AG04449 (cell line): ENCODE results near the gene PTPRK.

Source experiments
- CTCF ChIA-PET: fragments of 350-600 bp; formaldehyde crosslinking; extraction: SDS; loops from one replicate; lab custom pipeline; 2021; ENCODE audit warnings: antibody characterized with exemption; lab: Yijun Ruan, JAX
- POLR2A ChIA-PET: fragments of 400-600, 350-600 bp; formaldehyde crosslinking; extraction: SDS; loops from one replicate; lab custom pipeline; 2020; ENCODE audit warnings: antibody characterized with exemption, inconsistent platforms; lab: Yijun Ruan, JAX
- DNase-seq: peaks from one replicate; pipeline ENCODE4 v3.0.0-alpha.2; 2010; ENCODE audit warnings: low read depth, low spot score
- H3K4me3 ChIP-seq: 2 replicates; pipeline ENCODE4 v1.5.1; 2011; ENCODE audit warnings: low read depth, mild to moderate bottlenecking, control low read depth, low read length
- TF ChIP-seq, protein P1 (sequence below): IDR thresholded peaks from one replicate; pipeline ENCODE4 v1.5.1; 2011; ENCODE audit warnings: mild to moderate bottlenecking, moderate library complexity, low read length, control low read depth, inconsistent platforms; ENCODE audit not compliant: insufficient read depth; ENCODE audit errors: missing control alignments

The PTPRK gene

DNA sequence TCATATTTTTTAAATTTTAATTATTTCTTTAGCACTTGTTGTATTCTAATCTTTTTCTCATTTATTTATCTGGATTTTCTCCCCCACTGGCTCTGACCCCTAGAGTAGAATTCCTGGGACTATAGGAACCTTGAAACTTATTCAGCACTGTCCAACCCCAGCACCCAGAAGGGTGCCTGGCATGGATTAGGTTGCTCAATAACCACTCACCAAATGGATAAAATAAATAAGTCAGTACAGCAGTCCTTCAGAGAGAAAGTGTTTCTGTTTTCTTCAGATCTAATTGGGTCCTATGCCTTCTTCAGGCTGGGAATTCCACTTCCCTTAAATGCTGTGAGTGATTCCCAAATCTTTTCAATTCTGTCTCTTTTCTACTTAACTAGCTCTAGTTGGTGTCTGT is 206.2 kb downstream of the PTPRK start:
- no peak overlapping the region for H3K4me3 ChIP-seq
- ChIA-PET CTCF (no interaction called here), POLR2A (no interaction called here)
- TF ChIP-seq, protein P1, sequence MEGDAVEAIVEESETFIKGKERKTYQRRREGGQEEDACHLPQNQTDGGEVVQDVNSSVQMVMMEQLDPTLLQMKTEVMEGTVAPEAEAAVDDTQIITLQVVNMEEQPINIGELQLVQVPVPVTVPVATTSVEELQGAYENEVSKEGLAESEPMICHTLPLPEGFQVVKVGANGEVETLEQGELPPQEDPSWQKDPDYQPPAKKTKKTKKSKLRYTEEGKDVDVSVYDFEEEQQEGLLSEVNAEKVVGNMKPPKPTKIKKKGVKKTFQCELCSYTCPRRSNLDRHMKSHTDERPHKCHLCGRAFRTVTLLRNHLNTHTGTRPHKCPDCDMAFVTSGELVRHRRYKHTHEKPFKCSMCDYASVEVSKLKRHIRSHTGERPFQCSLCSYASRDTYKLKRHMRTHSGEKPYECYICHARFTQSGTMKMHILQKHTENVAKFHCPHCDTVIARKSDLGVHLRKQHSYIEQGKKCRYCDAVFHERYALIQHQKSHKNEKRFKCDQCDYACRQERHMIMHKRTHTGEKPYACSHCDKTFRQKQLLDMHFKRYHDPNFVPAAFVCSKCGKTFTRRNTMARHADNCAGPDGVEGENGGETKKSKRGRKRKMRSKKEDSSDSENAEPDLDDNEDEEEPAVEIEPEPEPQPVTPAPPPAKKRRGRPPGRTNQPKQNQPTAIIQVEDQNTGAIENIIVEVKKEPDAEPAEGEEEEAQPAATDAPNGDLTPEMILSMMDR: no peak
- DNase-seq: no peak

DNA sequence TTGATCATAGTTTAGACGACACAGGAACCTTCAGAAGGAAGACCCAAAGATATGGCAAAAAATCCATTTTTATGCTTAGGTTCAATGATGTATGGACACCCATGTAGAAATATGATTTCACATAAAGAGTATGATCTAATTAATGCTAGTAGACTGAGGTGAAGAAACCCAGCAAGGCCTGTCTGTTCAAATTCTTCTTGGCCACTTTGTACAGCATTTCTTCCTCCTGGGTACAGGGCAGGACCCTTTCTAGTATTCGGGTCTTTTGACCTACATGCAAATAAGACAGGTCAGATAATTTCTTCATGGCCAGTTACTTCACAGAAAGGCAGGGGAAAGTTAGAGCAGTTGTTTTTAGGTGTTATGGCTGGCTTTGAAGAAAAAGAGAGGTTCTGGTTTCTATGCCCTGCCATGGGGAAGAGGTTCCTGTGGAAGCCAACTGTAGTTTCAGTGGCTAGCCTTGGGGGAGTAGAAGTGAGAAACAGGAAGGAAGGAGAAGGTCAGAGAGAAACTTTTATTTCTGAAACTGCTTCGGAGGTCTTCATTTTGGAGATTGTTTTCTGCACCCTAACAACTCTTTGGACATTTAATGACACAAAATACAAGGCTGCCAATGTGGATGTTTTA is 208.3 kb downstream of the PTPRK start:
- DNase-seq: no peak
- CTCF ChIA-PET: no interaction called here
- no peak overlapping the region for H3K4me3 ChIP-seq
- POLR2A ChIA-PET: no interaction called here
- TF ChIP-seq, protein P1: no peak

DNA sequence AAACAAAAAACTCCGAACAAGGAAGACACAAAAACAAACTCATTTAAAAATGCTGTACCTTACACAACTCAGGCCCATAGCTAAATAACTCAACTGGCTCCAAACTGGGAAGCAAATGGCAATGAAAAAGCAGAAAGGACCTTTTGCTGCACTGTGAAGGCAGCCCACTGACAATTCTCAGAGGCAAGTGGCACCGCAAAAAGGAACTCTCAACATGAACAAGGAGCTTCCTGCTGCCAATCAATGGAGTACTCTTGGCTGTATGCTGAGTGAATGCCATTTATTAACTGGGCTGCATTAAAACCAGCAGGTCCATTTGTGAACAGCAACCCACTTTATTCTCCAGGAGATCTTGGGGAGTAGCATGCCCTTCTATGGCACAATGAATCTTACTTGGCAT is 209.9 kb downstream of the PTPRK start:
- CTCF ChIA-PET: no interaction called here
- DNase-seq: no peak
- POLR2A ChIA-PET: no interaction called here
- no peak overlapping the region for H3K4me3 ChIP-seq
- TF ChIP-seq, protein P1: no peak

DNA sequence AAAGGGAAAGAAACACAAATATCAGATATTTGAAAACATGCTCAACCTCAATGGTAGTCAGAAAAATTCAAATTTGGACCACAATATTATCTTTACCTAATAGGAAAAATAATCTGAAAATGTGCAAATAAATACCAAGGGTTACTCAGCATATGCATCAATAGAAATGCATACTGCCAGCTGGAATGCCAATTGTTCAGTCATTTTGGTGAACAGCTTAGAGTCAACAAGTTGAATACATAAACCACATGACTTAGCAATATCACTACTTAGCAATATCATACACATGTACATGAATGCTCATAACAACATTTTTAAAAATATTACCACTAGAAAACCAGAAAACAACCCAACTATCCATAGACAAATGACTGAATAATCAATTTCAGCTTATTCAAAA is 212.7 kb downstream of the PTPRK start:
- ChIA-PET POLR2A (no interaction called here), CTCF (no interaction called here)
- no peak overlapping the region for H3K4me3 ChIP-seq
- TF ChIP-seq, protein P1: no peak
- no peak for DNase-seq

DNA sequence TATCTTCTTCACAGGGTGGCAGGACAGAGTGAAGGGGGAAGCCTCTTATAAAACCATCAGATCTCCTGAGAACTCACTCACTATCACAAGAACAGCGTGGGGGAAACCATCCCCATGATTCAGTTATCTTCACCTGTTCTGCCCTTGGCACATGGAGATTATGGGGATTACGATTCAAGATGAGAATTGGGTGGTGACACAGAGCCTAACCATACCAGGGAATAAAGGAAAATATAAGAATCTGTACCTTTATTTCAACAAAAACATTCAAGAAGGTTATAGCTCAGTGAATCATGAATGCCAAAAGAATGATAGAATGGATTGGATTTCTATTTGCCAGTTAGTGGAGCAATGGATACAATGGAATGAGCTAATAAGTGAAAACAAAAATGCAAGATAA is 214.4 kb downstream of the PTPRK start:
- no peak overlapping the region for H3K4me3 ChIP-seq
- ChIA-PET CTCF (no interaction called here), POLR2A (no interaction called here)
- DNase-seq: no peak
- TF ChIP-seq, protein P1: no peak

DNA sequence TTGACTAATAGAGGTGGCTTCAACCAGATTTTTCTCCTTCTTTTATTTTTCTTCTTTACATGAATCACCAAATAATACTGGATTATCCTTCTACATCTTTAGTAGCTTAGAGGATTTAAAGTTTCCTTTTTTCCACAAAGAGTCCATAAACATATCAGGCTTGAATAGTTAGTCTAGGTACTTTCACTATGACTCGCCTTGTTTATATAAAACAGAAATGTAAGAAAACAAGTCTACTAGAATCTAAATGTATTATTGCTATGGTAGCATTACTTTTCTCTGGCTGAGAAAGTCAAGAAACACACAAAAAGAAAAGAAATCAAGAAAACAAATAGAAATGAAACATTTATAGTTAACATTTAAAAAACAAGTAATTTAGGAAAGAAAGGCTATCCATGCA is 215.2 kb downstream of the PTPRK start:
- ChIA-PET CTCF (interaction anchor here (1.0 kb wide), 1 partner anchor 18 kb away, joined by 3 read pairs; no protein-coding TSS in a partner anchor), POLR2A (no interaction called here)
- TF ChIP-seq, protein P1: no peak
- DNase-seq: no peak
- no peak overlapping the region for H3K4me3 ChIP-seq
